Sigmoid colon (tissue), 4 donors: ENCODE measurements around the gene MRPL24.

Experiments
- CTCF ChIP-seq, 4 experiments: fragments of 450-650 bp in 3 of 4; fragments of 200-600 bp in 1 of 4; IDR thresholded peaks; one replicate each; pipeline ENCODE4 v1.5.1; 2016 to 2019; ENCODE audit warnings: antibody characterized with exemption in 4 of 4, mild to moderate bottlenecking in 3 of 4, moderate library complexity in 2 of 4
- POLR2AphosphoS5 ChIP-seq, 4 donors: sonication (generic); formaldehyde crosslinking; IDR thresholded peaks; one replicate each; pipeline ENCODE4 v1.6.1; 2017; ENCODE audit warnings: antibody characterized with exemption in 4 of 4

DNA sequence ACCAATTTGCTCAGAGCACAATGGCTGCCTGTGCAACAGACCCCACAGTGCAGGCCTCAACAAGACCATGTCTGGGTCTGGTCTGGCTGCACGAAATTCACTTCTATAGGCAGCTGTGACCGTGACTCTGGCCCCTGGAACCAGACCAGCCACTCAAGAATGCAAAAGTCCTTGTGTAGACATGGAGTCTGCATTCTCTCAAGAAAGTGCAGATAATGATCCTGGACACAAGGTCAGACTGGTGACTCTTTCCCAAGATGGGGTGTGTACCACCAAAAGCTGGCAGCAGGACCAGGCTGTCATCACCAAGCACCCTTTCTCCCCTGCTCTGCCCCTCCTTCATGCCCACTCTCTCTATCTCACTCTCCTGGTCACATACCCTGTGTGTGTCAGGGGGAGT lies 19.8 kb downstream of the MRPL24 start:
- TF ChIP-seq CTCF (IDR thresholded peaks at IDR 0.05) (no peak), POLR2AphosphoS5 (IDR thresholded peaks at IDR 0.05) (no peak)
